SK-N-SH (cell line): ENCODE measurements around the gene DBP. TPM values are rescaled to one million over a fixed set of nuclear protein-coding genes. Genes with fewer than 3 reads are reported as not detected.
"Not testable (repeated sequence)": the region's sequence is repeated elsewhere in the genome, so short reads cannot be mapped to it uniquely, and the experiment has no call there.

Experiments used
- CTCF ChIA-PET: fragments of 300-600, 350-600 bp; formaldehyde crosslinking; extraction: SDS; loops from one replicate; lab custom pipeline; 2021; lab: Yijun Ruan, JAX
- POLR2A ChIA-PET: fragments of 350-600 bp; sonication (Branson Sonifier 250); formaldehyde crosslinking; extraction: SDS; loops from one replicate; lab custom pipeline; 2020; ENCODE audit warnings: antibody characterized with exemption, inconsistent platforms; lab: Yijun Ruan, JAX
- DNase-seq: peaks from one replicate; pipeline ENCODE4 v3.0.0; 2012
- H2AFZ ChIP-seq: fragments of 200-600 bp; sonication (generic); 2 replicates; pipeline ENCODE4 v1.8.1; 2016; ENCODE audit warnings: antibody characterized with exemption, mild to moderate bottlenecking, low read depth
- H3F3A ChIP-seq: fragments of 200-600 bp; sonication (generic); replicated peaks from 2 replicates; pipeline ENCODE3; 2016; ENCODE audit warnings: antibody characterized with exemption, mild to moderate bottlenecking; ENCODE audit not compliant: insufficient read depth
- H3K27ac ChIP-seq, 2 experiments: fragments of 200-500 bp in 1 of 2; fragments of 200-600 bp in 1 of 2; sonication (Bioruptor generic) in 1 of 2; sonication (generic), shearing (Covaris generic) in 1 of 2; 2 replicates each; pipeline versions ENCODE4 v1.5.1 to v1.6.1; 2014 to 2016; ENCODE audit warnings: low read depth in 2 of 2, inconsistent platforms in 1 of 2, low read length in 1 of 2, mild to moderate bottlenecking in 1 of 2, mixed read lengths in 1 of 2
- H3K27me3 ChIP-seq: fragments of 200-600 bp; sonication (generic), shearing (Covaris generic); 2 replicates; pipeline ENCODE4 v1.6.1; 2016; ENCODE audit warnings: mixed run types; ENCODE audit not compliant: insufficient read depth
- H3K36me3 ChIP-seq, 2 experiments: fragments of 200-500 bp in 1 of 2; fragments of 200-600 bp in 1 of 2; sonication (Bioruptor generic) in 1 of 2; sonication (generic) in 1 of 2; replicated peaks in 1 of 2; 2 replicates each; pipeline versions ENCODE3 to v1.5.1; 2014 to 2016; ENCODE audit warnings: low read length in 1 of 2, mild to moderate bottlenecking in 1 of 2; ENCODE audit not compliant: insufficient read depth in 2 of 2, control insufficient read depth in 1 of 2
- H3K4me1 ChIP-seq, 2 experiments: fragments of 200-500 bp in 1 of 2; fragments of 200-600 bp in 1 of 2; sonication (Bioruptor generic) in 1 of 2; sonication (generic), shearing (Covaris generic) in 1 of 2; 2 replicates each; pipeline versions ENCODE4 v1.5.1 to v1.6.1; 2014 to 2016; ENCODE audit warnings: low read depth in 1 of 2, low read length in 1 of 2, mixed run types in 1 of 2; ENCODE audit not compliant: insufficient read depth in 2 of 2, control insufficient read depth in 1 of 2
- H3K4me2 ChIP-seq: fragments of 200-600 bp; sonication (generic), shearing (Covaris generic); 2 replicates; pipeline ENCODE4 v1.6.1; 2017; ENCODE audit warnings: mixed run types
- H3K4me3 ChIP-seq, 2 experiments: fragments of 200-500 bp in 1 of 2; fragments of 200-600 bp in 1 of 2; sonication (Bioruptor generic) in 1 of 2; sonication (generic), shearing (Covaris generic) in 1 of 2; 2 replicates each; pipeline versions ENCODE4 v1.5.1 to v1.8.1; 2014 to 2016; ENCODE audit warnings: low read depth in 2 of 2, inconsistent platforms in 1 of 2, low read length in 1 of 2, mild to moderate bottlenecking in 1 of 2, mixed read lengths in 1 of 2, moderate library complexity in 1 of 2
- H3K79me2 ChIP-seq: fragments of 200-600 bp; sonication (generic); 2 replicates; pipeline ENCODE4 v1.8.1; 2017; ENCODE audit warnings: mild to moderate bottlenecking; ENCODE audit not compliant: insufficient read depth
- H3K9ac ChIP-seq: fragments of 200-600 bp; sonication (generic); 2 replicates; pipeline ENCODE4 v1.6.1; 2017; ENCODE audit warnings: mixed run types
- H3K9me2 ChIP-seq: fragments of 200-600 bp; sonication (generic); 2 replicates; pipeline ENCODE4 v1.6.1; 2017; ENCODE audit warnings: mixed run types
- H3K9me3 ChIP-seq: fragments of 200-600 bp; sonication (generic); 2 replicates; pipeline ENCODE4 v1.6.1; 2017; ENCODE audit warnings: mixed run types, mild to moderate bottlenecking, moderate library complexity
- H4K20me1 ChIP-seq: fragments of 200-600 bp; sonication (generic); 2 replicates; pipeline ENCODE4 v1.6.1; 2017; ENCODE audit warnings: mild to moderate bottlenecking, mixed run types; ENCODE audit not compliant: insufficient read depth
- CTCF ChIP-seq: fragments of 200-600 bp; sonication (generic); IDR thresholded peaks from 2 replicates; pipeline ENCODE4 v1.6.1; 2017; ENCODE audit warnings: antibody characterized with exemption, mild to moderate bottlenecking, moderate library complexity
- RAD21 ChIP-seq: IDR thresholded peaks from 2 replicates; pipeline ENCODE4 v1.6.1; 2012; ENCODE audit warnings: mild to moderate bottlenecking, low read length
- TAF1 ChIP-seq: IDR thresholded peaks from 2 replicates; pipeline ENCODE4 v1.6.1; 2012; ENCODE audit warnings: low read depth, mild to moderate bottlenecking, low read length, moderate library complexity, borderline replicate concordance
- YY1 ChIP-seq: IDR thresholded peaks from 2 replicates; pipeline ENCODE4 v1.4.0; 2012; ENCODE audit warnings: low read depth, mild to moderate bottlenecking
- WGBS: methylation state at CpG from one replicate; pipeline ENCODE4 v1.1.6; 2017; ENCODE audit warnings: low lambda C conversion rate; 5-methylcytosine and 5-hydroxymethylcytosine counted together
- polyA plus RNA-seq, 3 experiments: library from polyadenylated mRNA; depleted of rRNA; stranded (reverse); fragments of >200 nt; gene quantifications; 2 replicates each; pipeline ENCODE4 v1.2.3, GENCODE V29; 2012
- TF ChIP-seq, protein P1 (sequence below): IDR thresholded peaks from 2 replicates; pipeline ENCODE4 v1.4.0; 2012; ENCODE audit warnings: low read depth
- TF ChIP-seq, protein P2 (sequence below): fragments of 150-350 bp; IDR thresholded peaks from 2 replicates; pipeline ENCODE4 v1.6.1; 2016; ENCODE audit warnings: mild to moderate bottlenecking, low read depth, low read length

The DBP gene, protein sequence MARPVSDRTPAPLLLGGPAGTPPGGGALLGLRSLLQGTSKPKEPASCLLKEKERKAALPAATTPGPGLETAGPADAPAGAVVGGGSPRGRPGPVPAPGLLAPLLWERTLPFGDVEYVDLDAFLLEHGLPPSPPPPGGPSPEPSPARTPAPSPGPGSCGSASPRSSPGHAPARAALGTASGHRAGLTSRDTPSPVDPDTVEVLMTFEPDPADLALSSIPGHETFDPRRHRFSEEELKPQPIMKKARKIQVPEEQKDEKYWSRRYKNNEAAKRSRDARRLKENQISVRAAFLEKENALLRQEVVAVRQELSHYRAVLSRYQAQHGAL
- 7.8 and 12.6 TPM in 2 replicates for polyA plus RNA-seq (2012; rRNA removed)
- polyA plus RNA-seq (2012; cell fraction: cytosol; rRNA removed): 7.3 and 10.3 TPM in 2 replicates
- 8.6 and 13.4 TPM in 2 replicates for polyA plus RNA-seq (2012; cell fraction: nucleus; rRNA removed)

DNA sequence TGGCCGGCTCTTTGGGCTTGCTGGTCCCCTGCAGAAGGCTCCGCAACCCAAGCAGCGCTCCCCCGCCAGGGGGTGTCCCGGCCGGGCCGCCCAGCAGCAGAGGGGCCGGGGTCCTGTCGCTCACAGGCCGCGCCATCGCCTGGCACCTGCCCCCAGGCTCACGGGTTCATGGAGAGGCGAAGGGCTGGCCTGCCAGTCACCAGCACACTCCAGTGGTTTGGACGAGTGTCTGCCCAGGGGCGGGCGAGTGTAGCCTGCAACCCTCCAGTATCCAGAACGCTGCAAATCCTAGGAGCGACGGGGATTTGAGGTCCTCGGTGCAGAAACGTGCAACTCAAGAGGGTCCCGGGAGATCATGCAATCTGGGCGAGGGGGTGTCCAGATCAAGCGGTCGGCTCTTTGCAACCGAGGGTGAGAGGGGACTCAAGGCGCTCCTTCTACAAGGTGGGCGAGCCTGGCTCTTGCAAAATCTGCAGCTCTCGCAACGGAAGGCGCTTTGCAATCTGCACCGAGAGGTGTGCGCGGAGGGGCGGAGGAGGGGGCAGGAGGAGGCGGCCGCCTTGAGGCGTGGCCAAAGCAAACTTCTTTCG is at the start of gene DBP:
Gene DBP (minus strand): TSS at position 521 of the 590 bp plus-strand sequence. CDS start 385 bp downstream, at position 136.
- peaks cover 0 to 6% of the 10 kb centered on the region in 2 experiments for H3K36me3 ChIP-seq
- H3K9me3 ChIP-seq: no peaks in the 10 kb centered on the region
- peak within 1 kb of the TSS; percentile 89 for H2AFZ ChIP-seq
- WGBS: 2% methylated on average over 11 of the region's 40 CpGs
- H3K4me3 ChIP-seq: peak within 1 kb of the TSS; percentile 74 to 79
- peak; percentile 61 for DNase-seq
- ChIA-PET CTCF (interaction anchor here (1.0 to 1.3 kb wide), 2 partner anchors 51 to 205 kb away, joined by 3 to 4 read pairs; no protein-coding TSS in a partner anchor), POLR2A (no interaction called here)
- H3F3A ChIP-seq: peaks cover 30% of the 10 kb centered on the region
- H3K9me2 ChIP-seq: no peaks in the 10 kb centered on the region
- H3K4me2 ChIP-seq: peak within 1 kb of the TSS; percentile 99
- H3K4me1 ChIP-seq: peaks cover 31 to 39% of the 10 kb centered on the region in 2 experiments
- no peaks in the 10 kb centered on the region; the same call in 1 of the 2 replicates for H3K79me2 ChIP-seq
- peak within 1 kb of the TSS; percentile 99 for H3K27ac ChIP-seq
- H3K27me3 ChIP-seq: no peaks in the 10 kb centered on the region
- TF ChIP-seq, protein P1, sequence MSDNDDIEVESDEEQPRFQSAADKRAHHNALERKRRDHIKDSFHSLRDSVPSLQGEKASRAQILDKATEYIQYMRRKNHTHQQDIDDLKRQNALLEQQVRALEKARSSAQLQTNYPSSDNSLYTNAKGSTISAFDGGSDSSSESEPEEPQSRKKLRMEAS: no peak
- TF ChIP-seq TAF1 (0 out of 2 replicates have a peak, but pooled peaks have one; percentile 27), CTCF (peak; percentile 25; the same call in 1 of the 2 replicates), YY1 (peak; percentile 29; the same call in 1 of the 2 replicates), RAD21 (0 out of 2 replicates have a peak, but pooled peaks have one; percentile 8)
- TF ChIP-seq, protein P2, sequence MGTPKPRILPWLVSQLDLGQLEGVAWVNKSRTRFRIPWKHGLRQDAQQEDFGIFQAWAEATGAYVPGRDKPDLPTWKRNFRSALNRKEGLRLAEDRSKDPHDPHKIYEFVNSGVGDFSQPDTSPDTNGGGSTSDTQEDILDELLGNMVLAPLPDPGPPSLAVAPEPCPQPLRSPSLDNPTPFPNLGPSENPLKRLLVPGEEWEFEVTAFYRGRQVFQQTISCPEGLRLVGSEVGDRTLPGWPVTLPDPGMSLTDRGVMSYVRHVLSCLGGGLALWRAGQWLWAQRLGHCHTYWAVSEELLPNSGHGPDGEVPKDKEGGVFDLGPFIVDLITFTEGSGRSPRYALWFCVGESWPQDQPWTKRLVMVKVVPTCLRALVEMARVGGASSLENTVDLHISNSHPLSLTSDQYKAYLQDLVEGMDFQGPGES: no peak
- H4K20me1 ChIP-seq: no peaks in the 10 kb centered on the region
- peak within 1 kb of the TSS; percentile 96 for H3K9ac ChIP-seq

- H3K27ac ChIP-seq, H3K27me3 ChIP-seq, H3K4me3 ChIP-seq, H3K4me2 ChIP-seq, H3K9me2 ChIP-seq, H3K79me2 ChIP-seq, POLR2A ChIA-PET, H3F3A ChIP-seq, H4K20me1 ChIP-seq, H2AFZ ChIP-seq, H3K9ac ChIP-seq, H3K4me1 ChIP-seq, DNase-seq, H3K36me3 ChIP-seq, H3K9me3 ChIP-seq: not testable (repeated sequence)
- 90% methylated on average over 7 of the region's 7 CpGs for WGBS
- CTCF ChIA-PET: interaction anchor here (2.5 kb wide), 1 partner anchor 12 kb away, joined by 12 read pairs; no protein-coding TSS in a partner anchor
These were observed 49.5 kb upstream of the DBP start for GRCh38 chr19:48686637-48687036.
